Mesangial cell (primary cell): ENCODE data around the gene OR2T34. TPM values are rescaled to one million over a fixed set of nuclear protein-coding genes. Genes with fewer than 3 reads are reported as not detected.

Source experiments
- total RNA-seq: library from RNA; depleted of rRNA; stranded (reverse); fragments of >200 nt; gene quantifications from 2 replicates; pipeline ENCODE4 v1.2.3, GENCODE V29; 2015

OR2T34 gene
- not detected in 2 replicates for total RNA-seq

GRCh38 chr1:248574657-248575056, at the start of gene OR2T34:
OR2T34 (minus strand) TSS chr1:248574757; CDS start chr1:248574757, 0 bp downstream.

GRCh38 chr1:248597589-248597988, 23.0 kb upstream of the OR2T34 start, which contains the start of gene OR2T10:
OR2T10 (minus strand) TSS chr1:248597700; CDS start chr1:248593768, 3,932 bp downstream.

GRCh38 chr1:248562672-248563071, 11.9 kb downstream of the OR2T34 start, which contains the start of gene OR2T29:
OR2T29 (minus strand) TSS chr1:248562772; CDS start chr1:248559491, 3,281 bp downstream.

Other genes starting within 250 kb of the OR2T34 start
- not detected in 2 replicates for gene OR14C36, start 226.0 kb downstream of the OR2T34 start, total RNA-seq
- not detected in 2 replicates for gene OR2T4, start 213.1 kb downstream of the OR2T34 start, total RNA-seq
- gene OR2T6, start 199.0 kb downstream of the OR2T34 start, total RNA-seq = not detected in 2 replicates
- gene OR2T1, start 171.7 kb downstream of the OR2T34 start, total RNA-seq = not detected in 2 replicates
- gene OR2T2, start 129.1 kb downstream of the OR2T34 start, total RNA-seq = not detected in 2 replicates
- not detected in 2 replicates for gene OR2T3, start 101.4 kb downstream of the OR2T34 start, total RNA-seq
- gene OR2T5, start 86.2 kb downstream of the OR2T34 start, total RNA-seq = not detected in 2 replicates
- gene OR2G6, start 66.7 kb downstream of the OR2T34 start, total RNA-seq = not detected in 2 replicates
- gene OR2T29, start 12.0 kb downstream of the OR2T34 start, total RNA-seq = not detected in 2 replicates
- not detected in 2 replicates for gene OR2T10, start 22.9 kb upstream of the OR2T34 start, total RNA-seq
- gene OR2T11, start 60.3 kb upstream of the OR2T34 start, total RNA-seq = not detected in 2 replicates
- not detected in 2 replicates for gene OR2T35, start 70.5 kb upstream of the OR2T34 start, total RNA-seq
- not detected in 2 replicates for gene OR2T27, start 80.8 kb upstream of the OR2T34 start, total RNA-seq
- not detected in 2 replicates for gene OR14I1, start 128.0 kb upstream of the OR2T34 start, total RNA-seq
- not detected in 2 replicates for gene LYPD8, start 181.0 kb upstream of the OR2T34 start, total RNA-seq